ENCODE measurements around the gene SLFNL1. TPM values are rescaled to one million over a fixed set of nuclear protein-coding genes. Genes with fewer than 3 reads are reported as not detected.

SLFNL1 gene
- total RNA-seq, 1 donor from 2014 or later = 0.26 TPM

- intact Hi-C loops (cut with micrococcal nuclease) = no loop called here
- Mint-ChIP-seq H3K36me3 (ENCODE audit: low read depth) (peaks cover 57% of the 10 kb centered on the region), H3K27me3 (no peaks in the 10 kb centered on the region), H3K4me1 (peaks cover 6% of the 10 kb centered on the region), H3K4me3 (no peak overlapping the region), H3K9me3 (no peaks in the 10 kb centered on the region), H3K27ac (no peak overlapping the region)
- DNase-seq = no peak
Measured at GRCh38 chr1:41015281-41015896, 6.1 kb downstream of the SLFNL1 start.

GRCh38 chr1:41014871-41015270 is 6.7 kb downstream of the SLFNL1 start:
- intact Hi-C loops (cut with micrococcal nuclease) = no loop called here
- Mint-ChIP-seq H3K9me3 (no peaks in the 10 kb centered on the region), H3K36me3 (ENCODE audit: low read depth) (peaks cover 61% of the 10 kb centered on the region)

GRCh38 chr1:41013796-41014195 is 7.7 kb downstream of the SLFNL1 start:
- intact Hi-C loops (cut with micrococcal nuclease) = no loop called here
- H3K27ac Mint-ChIP-seq = no peak overlapping the region
- peaks cover 59% of the 10 kb centered on the region for H3K36me3 Mint-ChIP-seq (ENCODE audit: low read depth)

More at GRCh38 chr1:41014871-41015270, 6.7 kb downstream of the SLFNL1 start:
- no peaks in the 10 kb centered on the region for H3K27me3 Mint-ChIP-seq
- no peak overlapping the region for H3K27ac Mint-ChIP-seq
- DNase-seq = no peak
- H3K4me3 Mint-ChIP-seq = no peak overlapping the region
- H3K4me1 Mint-ChIP-seq = peaks cover 6% of the 10 kb centered on the region

GRCh38 chr1:41013024-41013423 is 8.5 kb downstream of the SLFNL1 start:
- peaks cover 62% of the 10 kb centered on the region for H3K36me3 Mint-ChIP-seq (ENCODE audit: low read depth)
- no peak for DNase-seq
- no peak overlapping the region for H3K4me3 Mint-ChIP-seq
- H3K27ac Mint-ChIP-seq = no peak overlapping the region
- H3K27me3 Mint-ChIP-seq = no peaks in the 10 kb centered on the region
- H3K4me1 Mint-ChIP-seq = peaks cover 6% of the 10 kb centered on the region
- intact Hi-C loops (cut with micrococcal nuclease) = no loop called here
- H3K9me3 Mint-ChIP-seq = no peaks in the 10 kb centered on the region

More at GRCh38 chr1:41013796-41014195, 7.7 kb downstream of the SLFNL1 start:
- peaks cover 6% of the 10 kb centered on the region for H3K4me1 Mint-ChIP-seq
- no peak for DNase-seq
- no peaks in the 10 kb centered on the region for H3K27me3 Mint-ChIP-seq
- no peak overlapping the region for H3K4me3 Mint-ChIP-seq
- no peaks in the 10 kb centered on the region for H3K9me3 Mint-ChIP-seq

GRCh38 chr1:41010345-41010744 is 11.2 kb downstream of the SLFNL1 start:
- Mint-ChIP-seq H3K4me1 (peaks cover 6% of the 10 kb centered on the region), H3K9me3 (no peaks in the 10 kb centered on the region)

GRCh38 chr1:41009466-41009865 is 12.1 kb downstream of the SLFNL1 start:
- intact Hi-C loops (cut with micrococcal nuclease) = no loop called here
- H3K36me3 Mint-ChIP-seq (ENCODE audit: low read depth) = peaks cover 77% of the 10 kb centered on the region
- H3K9me3 Mint-ChIP-seq = no peaks in the 10 kb centered on the region
- no peak for DNase-seq
- H3K4me3 Mint-ChIP-seq = no peak overlapping the region
- no peaks in the 10 kb centered on the region for H3K27me3 Mint-ChIP-seq
- H3K4me1 Mint-ChIP-seq = peaks cover 1% of the 10 kb centered on the region
- peak overlapping the region; percentile 30 for H3K27ac Mint-ChIP-seq

More at GRCh38 chr1:41010345-41010744, 11.2 kb downstream of the SLFNL1 start:
- DNase-seq = no peak
- no peak overlapping the region for H3K27ac Mint-ChIP-seq
- H3K4me3 Mint-ChIP-seq = no peak overlapping the region
- no peaks in the 10 kb centered on the region for H3K27me3 Mint-ChIP-seq
- intact Hi-C loops (cut with micrococcal nuclease) = no loop called here
- H3K36me3 Mint-ChIP-seq (ENCODE audit: low read depth) = peaks cover 76% of the 10 kb centered on the region

GRCh38 chr1:41006942-41007865 is 14.3 kb downstream of the SLFNL1 start:
- no peak overlapping the region for H3K4me3 Mint-ChIP-seq
- peak overlapping the region; percentile 5 for H3K27ac Mint-ChIP-seq
- H3K4me1 Mint-ChIP-seq = peaks cover 15% of the 10 kb centered on the region
- intact Hi-C loops (cut with micrococcal nuclease) = no loop called here
- no peaks in the 10 kb centered on the region for H3K9me3 Mint-ChIP-seq
- no peaks in the 10 kb centered on the region for H3K27me3 Mint-ChIP-seq
- peaks cover 84% of the 10 kb centered on the region for H3K36me3 Mint-ChIP-seq (ENCODE audit: low read depth)
- no peak for DNase-seq

GRCh38 chr1:41005876-41006275 is 15.6 kb downstream of the SLFNL1 start:
- intact Hi-C loops (cut with micrococcal nuclease) = no loop called here
- no peak overlapping the region for H3K4me3 Mint-ChIP-seq
- peaks cover 18% of the 10 kb centered on the region for H3K4me1 Mint-ChIP-seq
- H3K36me3 Mint-ChIP-seq (ENCODE audit: low read depth) = peaks cover 84% of the 10 kb centered on the region
- no peaks in the 10 kb centered on the region for H3K27me3 Mint-ChIP-seq
- DNase-seq = no peak
- no peaks in the 10 kb centered on the region for H3K9me3 Mint-ChIP-seq
- no peak overlapping the region for H3K27ac Mint-ChIP-seq

- peaks cover 84% of the 10 kb centered on the region for H3K36me3 Mint-ChIP-seq (ENCODE audit: low read depth)
- intact Hi-C loops (cut with micrococcal nuclease) = loop anchor here (2.0 kb wide), 1 partner anchor 19 kb away; no protein-coding TSS in a partner anchor
- peaks cover 28% of the 10 kb centered on the region for H3K4me1 Mint-ChIP-seq
- DNase-seq = peak; percentile 92
- H3K27ac Mint-ChIP-seq = peak overlapping the region; percentile 25
- no peaks in the 10 kb centered on the region for H3K9me3 Mint-ChIP-seq
- H3K4me3 Mint-ChIP-seq = no peak overlapping the region
- no peaks in the 10 kb centered on the region for H3K27me3 Mint-ChIP-seq
Measured at GRCh38 chr1:41003640-41004220, 17.8 kb downstream of the SLFNL1 start.

GRCh38 chr1:41003127-41003639 is 18.3 kb downstream of the SLFNL1 start:
- intact Hi-C loops (cut with micrococcal nuclease) = loop anchor here (2.0 kb wide), 1 partner anchor 18 kb away; no protein-coding TSS in a partner anchor
- H3K27me3 Mint-ChIP-seq = no peaks in the 10 kb centered on the region
- DNase-seq = no peak
- no peak overlapping the region for H3K4me3 Mint-ChIP-seq
- H3K27ac Mint-ChIP-seq = peak overlapping the region; percentile 43
- peaks cover 85% of the 10 kb centered on the region for H3K36me3 Mint-ChIP-seq (ENCODE audit: low read depth)
- H3K4me1 Mint-ChIP-seq = peaks cover 28% of the 10 kb centered on the region
- no peaks in the 10 kb centered on the region for H3K9me3 Mint-ChIP-seq

GRCh38 chr1:40998668-40999067 is 22.9 kb downstream of the SLFNL1 start:
- Mint-ChIP-seq H3K36me3 (ENCODE audit: low read depth) (peaks cover 83% of the 10 kb centered on the region), H3K4me3 (no peak overlapping the region), H3K4me1 (peaks cover 26% of the 10 kb centered on the region), H3K27me3 (no peaks in the 10 kb centered on the region), H3K27ac (no peak overlapping the region), H3K9me3 (no peaks in the 10 kb centered on the region)
- intact Hi-C loops (cut with micrococcal nuclease) = no loop called here
- no peak for DNase-seq

- H3K27ac Mint-ChIP-seq = no peak overlapping the region
- H3K9me3 Mint-ChIP-seq = no peaks in the 10 kb centered on the region
- peaks cover 77% of the 10 kb centered on the region for H3K36me3 Mint-ChIP-seq (ENCODE audit: low read depth)
- H3K27me3 Mint-ChIP-seq = no peaks in the 10 kb centered on the region
- no peak for DNase-seq
- peaks cover 13% of the 10 kb centered on the region for H3K4me1 Mint-ChIP-seq
- intact Hi-C loops (cut with micrococcal nuclease) = no loop called here
- H3K4me3 Mint-ChIP-seq = no peak overlapping the region
Measured at GRCh38 chr1:40997096-40997495, 24.4 kb downstream of the SLFNL1 start.

GRCh38 chr1:40989066-40989465 is 32.5 kb downstream of the SLFNL1 start:
- no peak overlapping the region for H3K27ac Mint-ChIP-seq
- no peaks in the 10 kb centered on the region for H3K9me3 Mint-ChIP-seq

GRCh38 chr1:40988280-40988679 is 33.2 kb downstream of the SLFNL1 start:
- intact Hi-C loops (cut with micrococcal nuclease) = no loop called here
- Mint-ChIP-seq H3K4me1 (peaks cover 37% of the 10 kb centered on the region), H3K4me3 (no peak overlapping the region), H3K27me3 (no peaks in the 10 kb centered on the region), H3K27ac (no peak overlapping the region), H3K36me3 (ENCODE audit: low read depth) (peaks cover 92% of the 10 kb centered on the region), H3K9me3 (no peaks in the 10 kb centered on the region)
- no peak for DNase-seq

More at GRCh38 chr1:40989066-40989465, 32.5 kb downstream of the SLFNL1 start:
- no peak for DNase-seq
- intact Hi-C loops (cut with micrococcal nuclease) = no loop called here
- H3K4me1 Mint-ChIP-seq = peaks cover 30% of the 10 kb centered on the region
- H3K36me3 Mint-ChIP-seq (ENCODE audit: low read depth) = peaks cover 93% of the 10 kb centered on the region
- no peak overlapping the region for H3K4me3 Mint-ChIP-seq
- H3K27me3 Mint-ChIP-seq = no peaks in the 10 kb centered on the region
